HG02759 (cell line): ENCODE results near the gene KIAA0319L.
"Not testable (repeated sequence)": the region's sequence is repeated elsewhere in the genome, so short reads cannot be mapped to it uniquely, and the experiment has no call there.

ENCODE experiments used
- ATAC-seq: cut with Tn5 transposase; IDR thresholded peaks from one replicate; pipeline ENCODE4 v1.9.1; 2021; ENCODE audit warnings: mild to moderate bottlenecking, moderate library complexity; ENCODE audit not compliant: unreplicated experiment

The KIAA0319L gene

DNA sequence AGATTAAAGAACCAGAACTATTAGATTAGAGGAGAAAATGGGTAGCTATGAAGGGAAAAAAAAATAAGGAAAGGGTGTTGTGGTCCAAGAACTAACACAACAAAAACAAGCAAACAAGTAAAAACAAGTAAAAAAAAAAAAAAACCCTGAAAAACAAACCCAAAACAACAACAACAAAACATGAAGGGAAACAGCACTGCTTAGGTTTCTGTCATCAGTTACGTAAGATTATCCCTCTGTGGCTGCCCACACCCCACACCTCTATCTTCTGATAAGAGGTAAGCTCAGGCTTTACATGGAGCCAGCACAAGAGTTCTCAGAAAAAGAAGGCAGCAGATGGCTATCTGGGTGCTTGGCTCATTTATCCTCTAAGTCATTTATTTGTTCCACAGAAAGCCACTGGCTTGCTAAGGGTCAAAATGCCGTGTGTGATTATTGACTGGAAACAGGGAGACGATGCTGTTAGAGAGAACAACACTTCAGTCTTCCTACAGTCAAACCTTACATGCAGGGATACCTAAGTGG, 57.5 kb downstream of the KIAA0319L start:
- no peak for ATAC-seq

DNA sequence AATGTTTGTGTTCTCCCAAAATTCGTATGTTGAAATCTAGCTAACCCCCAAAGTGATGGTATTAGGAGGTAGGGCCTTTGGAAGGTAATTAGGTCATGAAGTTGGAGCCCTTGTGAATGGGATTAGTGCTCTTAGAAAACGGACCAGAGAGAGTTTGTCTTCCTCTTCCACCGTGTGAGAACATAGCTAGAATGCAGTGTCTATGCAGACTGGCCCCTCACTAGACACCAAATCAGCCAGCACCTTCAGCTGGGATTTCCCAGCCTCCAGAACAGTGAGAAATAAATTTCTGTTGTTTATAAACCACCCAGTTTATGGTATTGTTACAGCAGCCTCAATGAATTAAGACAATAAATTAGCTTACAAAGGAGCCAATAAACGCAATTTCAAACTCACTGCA, 58.0 kb downstream of the KIAA0319L start:
- no peak for ATAC-seq

- no peak for ATAC-seq
Measured at GRCh38 chr1:35497571-35497970, 59.6 kb downstream of the KIAA0319L start.

DNA sequence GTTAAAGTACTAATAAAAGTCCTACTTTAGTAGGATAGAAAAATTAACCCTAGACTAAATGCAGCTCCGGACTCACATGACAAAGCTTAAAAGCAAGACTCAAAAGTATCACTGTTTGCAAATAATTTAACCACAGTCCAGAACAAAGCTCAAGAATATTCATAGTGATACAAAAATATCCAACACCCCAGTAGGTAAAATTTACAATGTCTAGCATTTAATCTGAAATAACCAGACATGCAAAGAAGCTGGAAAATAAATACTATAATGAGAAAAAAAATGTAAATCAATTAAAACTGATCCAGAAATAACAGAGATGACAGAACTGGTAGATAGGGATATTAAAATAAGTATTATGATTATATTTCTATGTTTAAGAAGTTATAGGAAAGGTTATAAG, 67.0 kb downstream of the KIAA0319L start:
- ATAC-seq = no peak

GRCh38 chr1:35488336-35488735, 68.9 kb downstream of the KIAA0319L start:
- ATAC-seq = no peak

DNA sequence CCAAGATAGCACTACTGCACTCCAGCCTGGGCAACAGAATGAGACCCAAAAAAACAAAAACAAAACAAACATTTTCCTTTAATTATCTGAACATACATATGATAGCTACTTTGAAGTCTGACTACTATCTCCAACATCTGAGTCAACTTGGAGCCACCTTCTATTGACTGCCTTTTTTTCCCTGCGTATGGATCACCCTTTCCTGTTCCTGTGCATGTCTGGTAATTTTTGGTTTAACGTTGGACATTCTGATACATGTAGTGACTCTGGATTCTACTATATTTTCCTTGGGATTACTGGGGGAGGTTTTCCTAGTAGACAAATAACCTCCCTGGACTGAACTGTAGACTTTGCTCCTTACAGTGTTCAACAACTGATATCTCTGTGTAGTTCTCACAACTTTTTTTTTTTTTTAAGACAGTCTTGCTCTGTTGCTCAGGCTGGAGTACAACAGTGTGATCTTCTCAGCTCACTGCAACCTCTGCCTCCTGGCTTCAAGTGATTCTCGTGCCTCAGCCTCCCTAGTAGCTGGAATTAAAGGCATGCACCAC, 70.3 kb downstream of the KIAA0319L start:
- no peak for ATAC-seq

- ATAC-seq = no peak
Measured at GRCh38 chr1:35481229-35481628, 76.0 kb downstream of the KIAA0319L start.

DNA sequence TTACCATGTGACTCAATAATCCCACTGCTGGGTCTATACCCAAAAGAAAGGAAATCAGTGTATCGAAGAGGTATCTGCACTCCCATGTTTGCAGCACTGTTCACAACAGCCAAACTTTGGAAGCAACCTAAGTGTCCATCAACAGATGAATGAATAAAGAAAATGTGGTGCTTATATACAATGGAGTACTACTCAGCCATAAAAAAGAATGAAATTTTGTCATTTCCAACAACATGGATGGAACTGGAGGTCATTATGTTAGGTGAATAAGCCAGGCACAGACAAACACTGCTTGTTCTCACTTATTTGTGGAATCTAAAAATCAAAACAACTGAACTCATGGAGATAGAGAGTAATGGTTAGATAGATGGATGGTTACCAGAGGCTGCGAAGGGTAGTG, 79.3 kb downstream of the KIAA0319L start:
- no peak for ATAC-seq

GRCh38 chr1:35475856-35476674, 81.1 kb downstream of the KIAA0319L start:
- no peak for ATAC-seq

DNA sequence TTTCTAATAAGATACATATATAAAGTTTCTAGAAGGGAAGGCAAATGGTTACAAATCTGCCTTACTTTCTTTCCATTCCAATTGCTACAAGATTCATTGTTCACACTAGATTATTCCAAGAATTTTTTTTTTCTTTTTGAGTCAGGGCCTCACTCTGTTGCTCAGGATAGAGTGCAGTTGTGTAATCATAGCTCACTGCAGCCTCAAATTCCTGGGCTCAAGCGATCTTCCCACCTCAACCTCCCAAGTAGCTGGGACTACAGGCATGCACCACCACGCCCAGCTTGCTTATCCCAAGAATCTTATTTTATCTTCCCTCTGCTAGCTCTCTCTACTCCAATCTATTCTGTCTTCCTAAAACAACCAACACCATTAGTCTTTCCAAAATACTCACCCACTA, 81.8 kb downstream of the KIAA0319L start:
- no peak for ATAC-seq

DNA sequence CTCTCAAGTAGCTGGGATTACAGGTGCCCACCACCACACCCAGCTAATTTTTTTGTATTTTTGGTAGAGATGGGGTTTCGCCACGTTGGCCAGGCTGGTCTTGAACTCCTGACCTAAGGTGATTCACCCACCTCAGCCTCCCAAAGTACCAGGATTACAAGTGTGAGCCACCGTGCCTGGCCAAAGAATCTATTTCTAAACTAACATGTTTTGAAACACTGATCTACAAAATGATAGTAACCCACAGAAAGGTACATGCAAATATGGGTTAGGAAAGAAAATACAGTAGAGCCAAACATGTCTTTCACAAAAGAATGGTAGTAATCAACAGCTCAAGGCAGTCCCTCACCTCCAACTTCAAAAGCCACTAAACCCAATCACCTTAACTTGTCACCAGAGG, 84.0 kb downstream of the KIAA0319L start:
- not testable (repeated sequence) for ATAC-seq

- no peak for ATAC-seq
Measured at GRCh38 chr1:35470977-35471613, 86.1 kb downstream of the KIAA0319L start.

DNA sequence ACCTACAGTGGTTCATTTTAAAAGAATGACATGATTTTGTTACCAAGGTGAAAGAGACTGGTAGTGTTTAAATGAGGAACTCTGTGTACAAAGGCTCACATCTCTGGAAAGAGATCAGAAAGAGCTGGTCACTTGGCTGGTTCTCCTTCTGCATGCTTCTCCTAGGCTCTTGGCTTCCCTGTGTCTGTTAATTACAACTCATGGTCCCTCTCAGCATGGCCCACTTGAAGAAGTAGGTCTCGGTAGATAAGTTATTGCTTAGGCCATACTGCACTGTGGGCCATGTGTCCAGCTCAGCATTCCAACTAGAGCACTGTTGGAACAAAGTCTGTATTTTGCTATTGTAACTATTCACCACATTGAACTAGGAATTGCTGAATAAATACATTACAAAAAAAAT, 91.1 kb downstream of the KIAA0319L start:
- no peak for ATAC-seq

DNA sequence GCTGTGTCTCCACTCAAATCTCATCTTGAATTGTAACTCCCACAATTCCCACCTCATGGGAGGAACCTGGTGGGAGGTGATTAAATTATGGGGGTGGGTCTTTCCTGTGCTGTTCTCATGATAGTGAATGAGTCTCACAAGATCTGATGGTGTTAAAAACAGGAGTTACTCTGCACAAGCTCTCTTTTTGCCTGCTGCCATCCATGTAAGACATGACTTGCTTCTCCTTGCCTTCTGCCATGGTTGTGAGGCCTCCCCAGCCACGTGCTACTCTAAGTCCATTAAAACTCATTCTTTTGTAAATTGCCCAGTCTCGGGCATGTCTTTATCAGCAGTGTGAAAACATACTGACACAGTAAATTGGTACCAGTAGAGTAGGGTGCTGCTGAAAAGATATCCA, 93.5 kb downstream of the KIAA0319L start:
- not testable (repeated sequence) for ATAC-seq

GRCh38 chr1:35463232-35463631, 94.0 kb downstream of the KIAA0319L start:
- ATAC-seq = no peak

DNA sequence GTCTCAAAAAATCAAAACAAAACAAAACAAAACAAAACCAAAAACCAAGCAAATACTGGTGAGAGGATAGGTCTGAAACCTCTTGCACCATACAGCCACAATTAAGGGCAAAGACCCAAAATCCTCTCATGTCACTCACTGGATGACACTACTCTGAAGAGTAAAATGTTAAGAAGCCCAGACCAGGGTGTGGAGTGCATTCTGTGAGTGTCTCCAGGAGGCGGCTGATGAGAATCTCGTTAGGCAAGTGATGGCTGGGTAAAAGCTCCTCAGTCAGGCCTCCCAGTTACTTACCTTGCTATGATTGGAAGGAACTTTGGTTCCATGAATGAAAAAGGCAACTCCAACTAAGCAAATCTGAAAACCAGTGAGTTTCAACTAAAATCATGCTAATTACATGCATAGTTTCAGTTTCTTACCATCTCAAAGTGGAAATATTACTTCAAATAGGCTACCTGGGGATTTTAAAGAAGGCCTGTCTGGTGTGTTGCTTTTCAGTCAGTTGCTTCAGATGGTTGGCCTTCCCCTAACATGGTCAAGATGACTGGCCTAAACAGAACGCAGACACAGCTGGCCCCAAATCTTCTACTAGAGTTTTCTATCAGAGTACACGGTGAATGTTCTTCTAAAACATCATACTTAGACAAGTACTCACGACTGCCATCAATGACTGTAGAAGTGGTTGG, 95.1 kb downstream of the KIAA0319L start:
- no peak for ATAC-seq

- ATAC-seq = no peak
Measured at GRCh38 chr1:35460796-35461195, 96.4 kb downstream of the KIAA0319L start.

DNA sequence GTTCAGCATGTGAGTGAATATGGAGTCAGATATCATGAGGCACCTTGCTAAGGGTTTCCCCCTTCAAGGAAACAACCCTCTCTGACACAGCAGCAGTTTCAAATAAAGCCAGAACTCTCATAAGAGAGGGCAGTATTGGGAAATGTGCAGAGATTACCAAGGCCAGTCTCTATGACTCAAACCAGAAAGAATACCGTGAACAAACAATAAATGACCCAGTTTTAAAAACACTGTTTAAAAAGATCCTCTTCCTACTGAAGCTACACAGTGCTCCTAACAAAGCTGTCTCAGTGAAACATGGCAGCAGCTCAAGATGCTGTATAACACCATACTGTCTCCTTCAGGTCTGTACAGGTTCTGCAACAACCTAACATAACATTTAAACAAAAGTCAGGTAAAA, 102.6 kb downstream of the KIAA0319L start:
- no peak for ATAC-seq

GRCh38 chr1:35454176-35454575, 103.0 kb downstream of the KIAA0319L start:
- ATAC-seq = no peak

DNA sequence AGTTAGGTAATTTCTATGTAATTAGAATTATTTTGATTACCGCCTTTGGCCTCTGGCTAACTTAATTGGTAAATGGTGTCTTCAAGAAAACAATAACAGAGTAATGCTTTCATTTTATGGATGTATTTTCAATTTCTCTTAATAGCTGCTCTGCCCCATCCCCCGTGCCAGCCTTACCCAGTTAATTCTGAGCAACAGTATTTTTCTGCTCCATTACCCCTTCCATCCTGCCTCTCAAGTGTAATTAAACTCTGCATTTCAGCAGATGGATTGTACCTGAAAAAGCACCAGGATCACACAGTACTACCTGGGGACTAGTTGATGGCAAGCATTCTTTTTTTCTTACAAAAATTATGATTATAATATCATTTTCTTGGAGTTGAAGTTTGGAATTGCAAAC, 104.2 kb downstream of the KIAA0319L start:
- ATAC-seq = no peak

- ATAC-seq = no peak
Measured at GRCh38 chr1:35452106-35452774, 105.0 kb downstream of the KIAA0319L start.
